Large intestine (tissue), 3 donors: ENCODE data around the gene REV3L. TPM values are rescaled to one million over a fixed set of nuclear protein-coding genes. Genes with fewer than 3 reads are reported as not detected.
"Not testable (repeated sequence)": the region's sequence is repeated elsewhere in the genome, so short reads cannot be mapped to it uniquely, and the experiment has no call there.

Source experiments
- DNase-seq, 2 donors: peaks; one replicate each; pipeline versions ENCODE4 v3.0.0 to v3.0.0-alpha.2; 2013
- H3K27ac ChIP-seq: one replicate; pipeline ENCODE4 v1.5.1; 2013; ENCODE audit warnings: low read length
- H3K27me3 ChIP-seq: 2 replicates; pipeline ENCODE4 v1.6.1; 2013; ENCODE audit warnings: low read length; ENCODE audit not compliant: control insufficient read depth, insufficient read depth
- H3K36me3 ChIP-seq: 2 replicates; pipeline ENCODE4 v1.6.1; 2013; ENCODE audit warnings: low read length; ENCODE audit not compliant: control insufficient read depth, insufficient read depth
- H3K4me1 ChIP-seq: one replicate; pipeline ENCODE4 v1.6.1; 2013; ENCODE audit warnings: low read length; ENCODE audit not compliant: control insufficient read depth, insufficient read depth
- H3K4me3 ChIP-seq: one replicate; pipeline ENCODE4 v1.5.1; 2013; ENCODE audit warnings: low read length
- H3K9me3 ChIP-seq: one replicate; pipeline ENCODE4 v1.6.1; 2013; ENCODE audit warnings: mild to moderate bottlenecking, low read depth, low read length, moderate library complexity; ENCODE audit not compliant: control insufficient read depth
- WGBS: methylation state at CpG from one replicate; pipeline ENCODE4 v1.1.5; 2013; ENCODE audit warnings: low lambda C conversion rate; ENCODE audit not compliant: insufficient coverage; 5-methylcytosine and 5-hydroxymethylcytosine counted together
- polyA plus RNA-seq: library from polyadenylated mRNA; unstranded; fragments of 120-200 nt; gene quantifications from one replicate; pipeline ENCODE4 v1.2.1, GENCODE V29; 2013

Gene REV3L
- polyA plus RNA-seq, 1 donor = 23.2 TPM

DNA sequence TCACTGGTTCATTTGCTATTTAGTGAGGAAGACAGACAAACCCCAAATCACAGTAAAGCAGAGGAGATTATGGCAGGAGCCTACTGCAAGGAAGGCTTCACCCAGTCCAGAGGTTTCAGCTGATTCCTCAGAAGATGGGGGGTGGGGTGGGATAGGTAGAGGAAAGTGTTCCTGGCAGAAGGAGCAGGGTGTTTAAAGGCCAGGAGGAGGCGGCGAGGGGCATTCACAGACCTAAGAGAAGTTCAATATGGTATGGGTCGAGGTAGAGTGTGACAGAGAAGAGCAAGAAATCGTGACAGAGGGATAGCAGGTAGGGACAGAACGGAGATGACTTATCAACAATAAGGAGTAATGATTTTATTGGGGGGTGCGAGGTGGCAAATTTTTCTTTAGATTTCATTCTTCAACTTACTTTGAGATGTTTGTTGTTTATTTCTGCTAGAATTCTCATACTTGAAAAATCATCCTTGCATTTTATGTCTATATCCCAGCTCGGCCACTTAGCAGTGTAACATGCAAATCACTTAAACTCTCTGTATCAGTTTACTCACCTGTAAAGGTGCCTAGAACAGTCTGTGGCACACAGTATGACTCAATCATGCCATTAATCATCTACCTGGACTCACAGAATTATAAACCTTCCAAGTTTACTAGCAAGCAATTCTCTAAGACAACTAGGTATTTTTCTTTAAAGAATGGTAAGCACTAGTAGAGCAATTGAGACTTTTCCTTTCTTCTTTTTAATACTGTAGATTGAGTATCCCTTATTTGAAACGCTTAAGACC lies 176.7 kb downstream of the REV3L start:
- 89% methylated on average over 5 of the region's 8 CpGs for WGBS
- Histone ChIP-seq H3K9me3 (no peaks in the 10 kb centered on the region), H3K27ac (peak overlapping the region; percentile 80), H3K4me1 (peaks cover 7% of the 10 kb centered on the region), H3K27me3 (no peaks in the 10 kb centered on the region), H3K36me3 (peaks cover 33% of the 10 kb centered on the region), H3K4me3 (no peak overlapping the region)
- DNase-seq = peak; percentile 48 to 72

DNA sequence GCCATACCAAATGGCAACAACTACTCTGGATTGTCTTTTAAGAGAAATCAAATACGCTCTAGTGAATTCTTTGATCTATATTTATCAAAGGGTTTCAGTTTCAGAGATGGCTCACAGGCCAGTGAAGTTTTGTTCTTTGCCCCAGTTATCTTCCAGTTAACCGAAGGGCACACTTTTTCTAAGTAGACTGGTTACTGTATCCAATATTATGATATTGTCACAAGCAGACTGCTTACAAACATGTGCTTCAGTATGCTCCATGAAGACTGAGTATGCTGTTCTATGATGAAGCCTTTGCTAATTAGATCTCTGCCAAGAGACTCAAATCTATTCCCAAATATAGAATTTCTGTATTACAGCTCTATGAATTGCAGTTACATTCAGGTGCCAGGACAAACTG lies 181.1 kb downstream of the REV3L start:
- Histone ChIP-seq H3K27ac (peak overlapping the region; percentile 58), H3K4me3 (no peak overlapping the region), H3K36me3 (peaks cover 11% of the 10 kb centered on the region), H3K9me3 (no peaks in the 10 kb centered on the region), H3K27me3 (no peaks in the 10 kb centered on the region), H3K4me1 (peaks cover 7% of the 10 kb centered on the region)
- no CpG with 5 or more reads among the region's 2 CpGs for WGBS
- peak; percentile 9 to 53 for DNase-seq

DNA sequence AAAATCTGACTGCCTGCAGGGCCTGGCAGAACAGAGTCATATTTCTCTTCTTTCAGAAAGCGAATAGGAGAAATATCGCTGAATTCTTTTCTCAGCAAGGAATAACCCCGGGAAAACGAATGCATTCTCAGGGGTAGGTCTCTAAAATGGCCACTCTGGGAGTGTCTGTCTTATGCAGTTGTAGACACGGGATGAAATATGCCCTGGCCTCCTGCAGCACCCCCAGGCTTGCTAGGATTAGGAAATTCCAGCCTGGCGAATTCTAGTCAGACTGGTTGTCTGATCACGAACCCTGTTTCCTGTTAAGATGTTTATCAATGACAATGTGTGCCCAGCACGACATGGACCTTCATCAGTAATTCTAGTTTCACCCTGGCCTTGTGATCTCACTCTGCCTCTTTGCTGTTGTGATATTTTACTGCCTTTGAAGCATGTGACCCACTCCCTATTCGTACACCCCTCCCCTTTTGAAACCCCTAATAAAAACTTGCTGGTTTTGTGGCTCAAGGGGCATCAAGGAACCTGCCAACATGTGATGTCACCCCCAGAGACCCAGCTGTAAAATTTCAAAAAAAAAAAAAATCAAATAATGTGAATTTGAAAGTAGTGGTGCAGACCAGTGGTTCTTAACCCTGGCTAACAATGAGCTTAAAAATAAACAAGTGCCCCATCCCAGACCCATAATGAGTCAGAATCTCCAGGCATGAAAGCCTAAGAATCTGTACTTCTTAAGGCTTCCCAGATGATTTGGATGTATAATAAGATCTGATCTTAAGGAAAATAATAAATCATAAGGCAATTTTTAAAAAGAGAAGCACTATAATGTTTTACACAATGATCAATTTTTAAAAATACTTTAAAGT lies 181.8 kb downstream of the REV3L start:
- Histone ChIP-seq H3K36me3 (peaks cover 11% of the 10 kb centered on the region), H3K27ac (peak overlapping the region; percentile 58)
- WGBS = no CpG with 5 or more reads among the region's 9 CpGs
- not testable (repeated sequence) for H3K4me1 ChIP-seq, H3K9me3 ChIP-seq, H3K27me3 ChIP-seq, H3K4me3 ChIP-seq
- peak in 1 of 2 donors; percentile 28 for DNase-seq

DNA sequence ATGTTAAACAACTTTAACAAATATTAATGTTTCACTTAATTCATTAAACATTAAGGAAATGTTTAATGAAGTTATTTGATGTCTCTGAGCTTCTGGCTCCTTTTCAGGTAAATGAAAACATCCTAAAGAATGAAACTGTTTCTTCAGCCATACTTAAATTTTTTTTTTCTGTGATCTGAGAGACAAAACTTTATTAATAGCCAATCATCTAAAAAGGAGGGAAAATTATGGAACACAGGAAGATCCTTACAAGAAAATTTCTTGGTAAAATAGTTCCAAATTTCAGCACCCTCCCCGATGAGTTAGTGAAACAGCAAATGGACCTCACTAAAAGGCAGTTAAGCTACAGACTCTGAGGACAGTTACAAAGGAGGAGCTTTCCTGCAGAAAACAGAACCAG lies 185.2 kb downstream of the REV3L start:
- Histone ChIP-seq H3K4me1 (peaks cover 4% of the 10 kb centered on the region), H3K27me3 (no peaks in the 10 kb centered on the region), H3K9me3 (no peaks in the 10 kb centered on the region), H3K4me3 (no peak overlapping the region), H3K36me3 (peaks cover 18% of the 10 kb centered on the region), H3K27ac (no peak overlapping the region)
- DNase-seq = no peak
- WGBS = 80% methylated on average over 1 of the region's 1 CpG

DNA sequence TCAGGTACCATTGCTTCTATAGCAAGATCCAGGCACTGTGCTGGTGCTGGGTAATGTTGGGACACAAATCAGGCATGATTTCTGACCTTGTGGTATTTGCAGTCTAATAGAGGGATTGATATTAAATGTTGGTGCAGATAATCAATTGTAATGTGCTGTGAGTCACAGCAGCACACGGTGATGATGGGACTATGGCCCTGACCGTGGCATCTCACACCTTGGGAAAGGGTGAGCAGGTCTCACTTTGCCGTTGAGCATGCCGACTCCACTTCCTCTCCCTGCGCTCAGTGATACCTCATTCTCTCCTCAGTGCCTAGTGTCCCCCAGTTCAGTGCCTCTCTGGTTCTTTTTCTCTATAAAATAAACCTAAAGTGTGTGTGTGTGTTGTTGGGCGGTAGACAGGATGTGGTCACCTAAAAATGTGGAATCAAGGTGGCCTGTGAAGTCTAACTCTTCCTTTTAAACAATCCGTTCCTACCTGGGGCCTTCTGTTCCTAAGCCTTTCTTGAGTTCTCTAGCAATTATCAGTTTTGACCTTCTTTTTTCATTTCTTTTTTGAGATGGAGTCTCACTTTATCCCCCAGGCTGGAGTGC lies 188.5 kb downstream of the REV3L start:
- no peak for DNase-seq
- peaks cover 15% of the 10 kb centered on the region for H3K36me3 ChIP-seq
- H3K4me3 ChIP-seq = no peak overlapping the region
- H3K4me1 ChIP-seq = peaks cover 21% of the 10 kb centered on the region
- H3K27ac ChIP-seq = no peak overlapping the region
- no peaks in the 10 kb centered on the region for H3K27me3 ChIP-seq
- 86% methylated on average over 1 of the region's 7 CpGs for WGBS
- no peaks in the 10 kb centered on the region for H3K9me3 ChIP-seq

DNA sequence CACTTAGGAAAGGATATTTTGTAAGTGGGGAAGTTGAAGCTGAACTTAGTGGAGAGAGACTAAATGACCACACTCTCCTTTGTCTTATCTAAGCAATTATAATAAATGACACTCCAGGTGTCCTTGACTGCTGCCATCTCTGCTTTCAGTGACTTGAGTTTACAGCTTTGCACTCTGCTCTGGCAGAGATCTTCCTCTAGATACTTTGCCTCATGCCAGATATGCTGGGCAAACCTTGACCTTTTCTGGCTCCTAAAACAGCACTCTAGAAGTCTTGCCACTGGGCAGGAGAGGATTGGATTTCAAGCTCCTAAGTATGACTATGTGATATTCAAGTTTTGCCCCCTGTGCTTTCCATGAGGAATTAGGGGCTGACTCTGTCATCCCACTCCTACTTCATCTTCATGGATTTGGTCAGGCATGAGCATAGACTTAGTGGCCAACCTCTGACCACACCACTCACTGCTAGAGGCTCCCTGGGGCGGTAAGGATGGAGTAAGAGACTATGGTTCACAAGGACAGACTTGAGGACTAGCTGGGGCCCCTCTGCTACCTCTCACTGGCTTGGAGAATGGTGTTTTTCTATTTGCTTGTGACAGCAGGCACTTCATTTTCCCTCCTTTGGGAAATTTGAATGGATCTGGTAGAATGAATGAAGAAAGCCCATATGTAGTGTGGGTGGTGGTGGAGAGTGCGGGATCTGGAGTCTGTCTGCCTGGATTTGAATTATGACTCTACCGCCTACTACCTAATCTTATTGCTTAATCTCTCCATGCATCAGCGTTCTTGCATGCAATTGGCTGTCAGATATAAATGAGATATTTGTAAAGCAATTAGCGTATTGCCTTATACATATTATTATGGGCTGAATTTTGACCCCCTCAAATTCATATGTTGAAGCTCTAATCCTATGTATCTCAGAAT lies 191.4 kb downstream of the REV3L start:
- no peaks in the 10 kb centered on the region for H3K27me3 ChIP-seq
- H3K4me3 ChIP-seq = no peak overlapping the region
- DNase-seq = peak; percentile 60 to 83
- WGBS = no CpG with 5 or more reads among the region's 5 CpGs
- H3K4me1 ChIP-seq = peaks cover 21% of the 10 kb centered on the region
- peaks cover 13% of the 10 kb centered on the region for H3K36me3 ChIP-seq
- H3K27ac ChIP-seq = peak overlapping the region; percentile 62
- H3K9me3 ChIP-seq = no peaks in the 10 kb centered on the region

DNA sequence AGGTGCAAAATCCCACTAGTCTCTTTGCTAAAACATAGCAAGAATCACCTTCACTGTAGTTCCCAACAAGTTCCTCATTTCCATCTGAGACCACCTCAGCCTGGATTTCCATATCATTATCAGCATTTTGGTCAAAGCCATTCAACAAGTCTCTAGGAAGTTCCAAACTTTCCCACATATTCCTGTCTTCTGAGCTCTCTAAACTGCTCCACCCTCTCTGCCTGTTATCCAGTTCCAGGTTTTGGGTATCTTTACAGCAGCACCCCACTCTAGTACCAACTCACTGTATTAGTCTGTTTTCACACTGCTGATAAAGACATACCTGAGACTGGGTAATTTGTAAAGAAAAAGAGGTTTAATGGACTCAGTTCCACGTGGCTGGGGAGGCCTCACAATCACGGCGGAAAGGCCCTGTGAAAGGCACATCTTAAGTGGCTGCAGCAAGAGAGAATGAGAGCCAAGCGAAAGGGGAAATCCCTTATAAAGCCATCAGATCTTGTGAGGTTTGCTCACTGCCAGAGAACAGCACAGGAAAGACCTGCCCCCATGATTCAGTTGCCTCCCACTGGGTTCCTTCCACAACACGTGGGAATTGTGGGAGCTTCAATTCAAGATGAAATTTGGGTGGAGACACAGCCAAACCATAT lies 192.2 kb downstream of the REV3L start:
- Histone ChIP-seq H3K4me1 (peaks cover 21% of the 10 kb centered on the region), H3K36me3 (peaks cover 10% of the 10 kb centered on the region), H3K27ac (peak overlapping the region; percentile 62)
- H3K27me3 ChIP-seq, H3K9me3 ChIP-seq, H3K4me3 ChIP-seq: not testable (repeated sequence)
- WGBS = no CpG with 5 or more reads among the region's 5 CpGs
- peak; percentile 60 to 82 for DNase-seq

DNA sequence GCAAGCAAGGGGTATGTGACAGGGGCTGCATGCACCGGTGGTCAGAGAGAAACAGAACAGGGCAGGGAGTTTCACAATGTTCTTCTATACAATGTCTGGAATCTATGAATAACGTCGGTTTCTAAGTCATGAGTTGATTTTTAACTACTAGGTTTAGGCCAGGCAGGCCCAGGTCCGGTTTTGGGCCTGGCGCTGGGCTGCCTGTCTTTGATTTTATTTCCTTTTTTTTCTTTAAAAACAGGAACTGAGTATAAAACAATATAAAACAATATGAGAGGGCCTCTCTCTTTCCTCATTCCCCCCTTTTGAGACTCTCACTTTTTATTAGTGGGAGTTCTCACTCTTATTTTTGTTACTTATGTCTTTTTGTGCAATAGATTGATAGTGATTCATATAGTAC lies 198.7 kb downstream of the REV3L start:
- H3K27me3 ChIP-seq, H3K4me3 ChIP-seq, DNase-seq, H3K27ac ChIP-seq, H3K9me3 ChIP-seq: not testable (repeated sequence)
- Histone ChIP-seq H3K4me1 (peaks cover 18% of the 10 kb centered on the region), H3K36me3 (peaks cover 19% of the 10 kb centered on the region)
- no CpG with 5 or more reads among the region's 5 CpGs for WGBS

DNA sequence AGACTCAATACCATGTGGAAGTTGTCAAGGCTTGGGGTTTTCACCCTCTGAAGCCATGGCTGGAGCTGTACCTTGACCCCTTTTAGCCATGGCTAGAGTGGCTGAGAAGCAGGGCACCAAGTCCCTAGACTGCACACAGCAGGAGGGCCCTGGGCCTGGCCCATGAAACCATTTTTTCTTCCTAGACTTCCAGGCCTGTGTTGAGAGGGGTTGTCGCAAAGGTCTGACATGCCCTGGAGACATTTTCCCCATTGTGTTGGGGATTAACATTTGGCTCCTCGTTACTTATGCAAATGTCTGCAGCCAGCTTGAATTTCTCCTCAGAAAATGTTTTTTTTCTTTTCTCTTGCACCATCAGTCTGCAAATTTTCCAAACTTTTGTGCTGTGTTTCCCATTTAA lies 199.3 kb downstream of the REV3L start:
- Histone ChIP-seq H3K4me1 (peaks cover 22% of the 10 kb centered on the region), H3K27ac (peak overlapping the region; percentile 72), H3K27me3 (no peaks in the 10 kb centered on the region), H3K9me3 (no peaks in the 10 kb centered on the region), H3K4me3 (no peak overlapping the region), H3K36me3 (peaks cover 24% of the 10 kb centered on the region)
- no CpG with 5 or more reads among the region's 2 CpGs for WGBS
- no peak for DNase-seq
